Measurements from ENCODE around the gene USP17L5. TPM values are rescaled to one million over a fixed set of nuclear protein-coding genes. Genes with fewer than 3 reads are reported as not detected.

USP17L5 gene
- total RNA-seq, 1 donor: not detected

Other genes starting within 250 kb of the USP17L5 start
- gene FAM90A26, start 169.0 kb upstream of the USP17L5 start, total RNA-seq: not detected
- not detected for gene USP17L10, start 128.7 kb upstream of the USP17L5 start, total RNA-seq
- gene USP17L11, start 124.0 kb upstream of the USP17L5 start, total RNA-seq: not detected
- gene USP17L12, start 119.3 kb upstream of the USP17L5 start, total RNA-seq: not detected
- gene USP17L13, start 114.5 kb upstream of the USP17L5 start, total RNA-seq: not detected
- not detected for gene USP17L15, start 105.0 kb upstream of the USP17L5 start, total RNA-seq
- not detected for gene USP17L17, start 95.5 kb upstream of the USP17L5 start, total RNA-seq
- gene USP17L18, start 90.8 kb upstream of the USP17L5 start, total RNA-seq: not detected
- gene USP17L19, start 86.0 kb upstream of the USP17L5 start, total RNA-seq: not detected
- gene USP17L20, start 81.3 kb upstream of the USP17L5 start, total RNA-seq: not detected
- not detected for gene USP17L21, start 76.5 kb upstream of the USP17L5 start, total RNA-seq
- gene USP17L22, start 71.8 kb upstream of the USP17L5 start, total RNA-seq: not detected
- not detected for gene USP17L24, start 14.2 kb upstream of the USP17L5 start, total RNA-seq
- not detected for gene USP17L25, start 9.5 kb upstream of the USP17L5 start, total RNA-seq
- gene USP17L26, start 4.7 kb upstream of the USP17L5 start, total RNA-seq: not detected
- not detected for gene USP17L27, start 4.7 kb downstream of the USP17L5 start, total RNA-seq
- gene USP17L28, start 9.5 kb downstream of the USP17L5 start, total RNA-seq: not detected
- gene USP17L29, start 14.2 kb downstream of the USP17L5 start, total RNA-seq: not detected
- not detected for gene USP17L30, start 23.7 kb downstream of the USP17L5 start, total RNA-seq
- gene DEFB131A, start 105.0 kb downstream of the USP17L5 start, total RNA-seq: not detected

Measured in mononuclear cell (primary cell).